GM21360 (cell line): ENCODE data around the gene TLL2.

ENCODE experiments used
- ATAC-seq: cut with Tn5 transposase; IDR thresholded peaks from one replicate; pipeline ENCODE4 v1.9.1; 2021; ENCODE audit warnings: mild to moderate bottlenecking, moderate library complexity; ENCODE audit not compliant: unreplicated experiment

Gene TLL2

DNA sequence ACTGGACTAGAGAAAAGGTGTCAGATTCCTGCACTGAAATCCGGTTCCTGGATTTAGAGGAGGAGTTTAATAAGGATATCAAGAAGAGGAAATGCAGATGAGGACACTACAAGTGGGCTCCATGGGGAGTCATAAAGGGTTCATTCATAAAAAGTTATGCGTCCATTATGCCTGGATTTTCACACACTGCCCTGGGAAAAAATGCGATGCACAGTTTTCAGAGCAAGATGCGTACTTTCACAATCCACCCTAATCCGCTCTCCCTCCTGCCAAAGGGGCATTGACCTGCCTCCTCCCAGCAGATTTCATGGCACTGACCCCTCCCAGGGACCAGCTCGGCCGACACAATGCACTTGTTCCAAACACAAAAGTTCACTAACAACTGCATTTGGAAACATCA lies 112.7 kb downstream of the TLL2 start:
- no peak for ATAC-seq

GRCh38 chr10:96400465-96400864 lies 113.3 kb downstream of the TLL2 start:
- ATAC-seq: no peak

GRCh38 chr10:96397902-96398301 lies 115.8 kb downstream of the TLL2 start:
- ATAC-seq: no peak

- no peak for ATAC-seq
These were observed 117.5 kb downstream of the TLL2 start for GRCh38 chr10:96395931-96396877.

DNA sequence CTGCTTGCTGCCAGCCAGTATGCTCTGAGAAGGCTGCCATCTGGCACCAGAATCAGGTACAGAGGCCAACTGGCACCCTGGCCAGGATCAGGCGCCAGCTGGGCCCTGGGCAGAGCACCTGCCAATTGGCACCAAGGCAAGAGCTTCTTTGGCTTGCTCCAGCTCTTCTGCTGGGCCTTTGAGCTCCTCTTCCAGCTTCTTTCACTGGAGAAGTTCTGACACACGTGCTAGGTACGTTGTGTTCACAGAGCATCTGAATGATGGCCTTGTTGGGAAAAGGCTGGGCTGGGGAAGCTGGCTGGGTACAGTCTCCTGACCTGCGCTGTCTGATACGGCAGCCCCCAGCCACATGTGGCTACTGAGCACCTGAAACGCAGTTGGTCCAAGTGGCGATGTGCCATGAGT lies 123.3 kb downstream of the TLL2 start:
- ATAC-seq: no peak

GRCh38 chr10:96389785-96390184 lies 123.9 kb downstream of the TLL2 start:
- no peak for ATAC-seq

DNA sequence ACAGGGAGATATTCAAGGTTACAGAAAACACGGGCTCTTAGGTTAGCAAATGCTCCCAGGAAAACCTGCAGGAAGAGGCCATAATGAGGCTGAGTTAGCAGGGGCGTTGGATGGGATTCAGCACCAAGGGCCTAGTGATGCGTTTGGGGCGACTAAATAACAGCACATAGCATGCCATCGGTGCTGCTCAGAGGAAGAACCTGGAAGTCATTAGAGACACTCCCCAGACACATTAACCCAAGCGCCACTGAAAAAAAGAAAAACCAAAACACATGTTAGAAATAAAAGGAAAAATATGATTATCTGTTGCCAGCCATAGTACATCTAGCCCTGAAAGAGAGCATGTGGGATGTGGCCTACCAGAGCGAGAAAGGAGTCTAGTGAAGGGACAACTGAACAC lies 126.1 kb downstream of the TLL2 start:
- ATAC-seq: no peak

GRCh38 chr10:96387161-96387560 lies 126.6 kb downstream of the TLL2 start:
- no peak for ATAC-seq

GRCh38 chr10:96384506-96384905 lies 129.2 kb downstream of the TLL2 start:
- no peak for ATAC-seq

DNA sequence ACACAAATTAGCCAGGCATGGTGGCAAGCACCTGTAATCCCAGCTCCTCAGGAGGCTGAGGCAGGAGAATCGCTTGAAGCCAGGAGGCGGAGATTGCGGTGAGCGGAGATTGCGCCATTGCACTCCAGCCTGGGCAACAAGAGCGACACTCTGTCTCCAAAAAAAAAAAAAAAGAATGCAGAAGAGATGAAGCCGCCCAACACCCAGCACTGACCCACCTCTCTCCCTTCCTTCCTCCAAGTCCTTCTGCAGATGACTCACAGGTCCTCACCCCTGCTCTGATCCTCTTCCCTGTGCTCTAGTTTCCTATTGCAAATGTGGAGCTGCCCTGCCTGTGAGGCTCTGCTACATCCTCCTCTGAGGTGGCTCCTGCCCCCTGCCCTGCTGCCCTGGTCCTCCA lies 132.9 kb downstream of the TLL2 start:
- ATAC-seq: no peak

DNA sequence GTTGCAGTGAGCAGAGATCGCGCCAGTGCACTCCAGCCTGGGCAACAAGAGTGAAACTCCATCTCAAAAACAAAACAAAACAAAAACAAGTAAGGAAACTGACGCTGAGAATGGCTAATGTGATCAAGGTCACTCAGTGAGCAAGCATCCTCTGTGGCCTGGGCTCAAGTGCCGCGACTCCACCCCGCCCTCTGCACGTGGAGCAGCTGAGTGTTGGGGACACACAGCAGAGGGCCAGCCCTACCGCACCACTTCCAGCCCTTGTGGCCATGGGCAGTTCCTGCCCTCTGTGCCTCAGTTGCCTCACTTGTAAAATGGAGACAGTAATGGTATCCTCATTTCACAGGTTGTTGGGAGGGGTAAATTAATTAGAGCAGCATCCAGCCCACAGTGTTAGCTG lies 134.0 kb downstream of the TLL2 start:
- no peak for ATAC-seq

GRCh38 chr10:96378741-96379140 lies 135.0 kb downstream of the TLL2 start:
- no peak for ATAC-seq

DNA sequence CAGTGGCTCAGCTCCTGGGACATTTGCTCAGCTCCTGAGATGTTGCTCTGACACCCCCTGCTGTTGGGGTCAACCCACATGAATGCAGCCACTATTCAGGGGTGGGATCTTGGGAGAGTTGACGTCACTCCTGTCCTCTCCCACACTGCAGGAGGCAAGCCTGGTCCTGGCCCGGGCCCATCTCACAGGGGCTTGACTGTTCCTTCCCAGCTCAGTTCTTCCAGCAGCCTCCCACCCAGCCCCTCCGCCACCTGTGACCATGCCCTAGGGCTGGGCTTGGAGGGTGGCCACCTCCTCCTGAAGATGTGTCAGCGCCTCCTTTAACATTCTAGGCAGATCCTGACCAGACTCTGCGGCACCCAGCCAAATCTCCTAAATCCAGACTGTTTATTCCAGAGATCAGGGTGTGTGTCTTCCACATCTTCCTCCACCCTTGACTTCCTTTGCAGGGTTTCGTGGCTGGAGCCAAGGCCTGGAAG lies 135.9 kb downstream of the TLL2 start:
- ATAC-seq: no peak

DNA sequence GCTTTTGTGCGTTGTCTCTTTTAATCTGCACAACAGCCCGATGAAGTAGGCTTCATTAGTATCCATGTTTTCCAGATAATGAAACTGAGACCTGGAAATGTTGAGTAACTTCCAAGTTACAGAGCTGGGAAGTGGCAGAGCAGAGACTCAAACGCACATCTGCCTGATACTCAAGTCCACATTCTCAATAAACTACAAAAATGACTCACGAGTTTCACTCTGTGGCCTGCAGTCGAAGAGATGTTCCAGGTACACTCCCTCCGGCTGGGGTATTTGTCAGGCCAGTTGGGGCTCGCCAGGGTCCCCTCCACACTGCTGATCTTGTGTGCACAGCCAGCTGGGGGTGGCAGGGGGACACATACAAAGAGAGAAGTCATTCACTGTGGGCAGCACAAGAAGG lies 137.2 kb downstream of the TLL2 start:
- ATAC-seq: no peak

GRCh38 chr10:96374985-96375830 lies 138.5 kb downstream of the TLL2 start:
- peak; percentile 58 for ATAC-seq

DNA sequence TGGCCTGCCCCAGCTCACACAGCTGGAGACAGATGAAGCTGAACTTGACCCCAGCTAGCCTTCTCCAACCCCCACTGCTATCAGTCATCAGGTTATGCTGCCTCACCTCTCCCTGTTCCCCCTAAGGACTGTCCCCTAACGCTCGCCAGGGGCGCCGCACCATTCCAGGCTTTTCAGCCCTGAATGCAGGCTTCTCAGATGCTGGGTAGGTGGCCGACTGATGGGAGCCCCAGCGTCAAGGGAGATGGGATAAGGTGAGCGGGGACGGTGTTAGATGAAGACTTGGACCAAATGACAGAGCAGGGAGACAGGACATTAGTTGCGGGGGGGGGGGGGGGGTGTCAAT lies 139.1 kb downstream of the TLL2 start:
- ATAC-seq: no peak

DNA sequence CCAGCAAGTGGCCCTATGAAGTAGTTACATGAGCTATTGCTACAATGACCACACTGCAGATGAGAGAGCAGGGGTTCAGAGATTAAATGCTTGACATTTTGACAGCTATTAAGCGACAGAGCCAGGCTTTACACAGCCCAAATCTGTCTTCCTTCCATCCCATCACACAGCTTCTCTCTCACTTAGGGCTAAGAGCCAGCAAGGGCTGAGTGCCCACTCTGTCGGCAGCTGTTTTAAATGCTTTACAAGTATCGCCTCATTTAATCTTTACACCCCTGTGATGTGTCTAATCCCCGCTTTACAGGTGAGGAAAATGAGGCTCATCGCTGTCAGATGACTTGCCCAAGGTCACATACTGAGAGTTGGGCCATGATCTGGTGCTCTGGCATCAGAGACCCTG lies 139.7 kb downstream of the TLL2 start:
- ATAC-seq: no peak

DNA sequence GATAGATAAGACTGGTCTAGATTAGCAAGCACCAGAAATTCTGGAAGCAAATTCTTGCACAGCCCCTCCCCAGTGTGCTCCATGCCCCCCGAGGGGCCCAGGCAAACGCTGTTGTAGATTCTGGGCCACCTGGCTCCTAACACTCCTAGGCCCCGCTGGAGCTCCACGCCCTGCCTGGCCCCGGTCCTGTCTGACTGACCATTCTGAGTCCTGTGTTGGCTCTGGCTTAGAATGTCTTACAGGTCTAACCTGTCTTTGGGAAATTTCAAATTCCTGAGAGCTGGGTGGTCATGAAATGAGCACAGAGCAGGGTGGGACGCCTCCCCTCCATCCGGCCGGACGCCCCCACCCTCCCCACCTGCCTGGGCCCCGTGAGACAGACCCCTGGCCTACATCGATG lies 142.4 kb downstream of the TLL2 start:
- ATAC-seq: no peak

DNA sequence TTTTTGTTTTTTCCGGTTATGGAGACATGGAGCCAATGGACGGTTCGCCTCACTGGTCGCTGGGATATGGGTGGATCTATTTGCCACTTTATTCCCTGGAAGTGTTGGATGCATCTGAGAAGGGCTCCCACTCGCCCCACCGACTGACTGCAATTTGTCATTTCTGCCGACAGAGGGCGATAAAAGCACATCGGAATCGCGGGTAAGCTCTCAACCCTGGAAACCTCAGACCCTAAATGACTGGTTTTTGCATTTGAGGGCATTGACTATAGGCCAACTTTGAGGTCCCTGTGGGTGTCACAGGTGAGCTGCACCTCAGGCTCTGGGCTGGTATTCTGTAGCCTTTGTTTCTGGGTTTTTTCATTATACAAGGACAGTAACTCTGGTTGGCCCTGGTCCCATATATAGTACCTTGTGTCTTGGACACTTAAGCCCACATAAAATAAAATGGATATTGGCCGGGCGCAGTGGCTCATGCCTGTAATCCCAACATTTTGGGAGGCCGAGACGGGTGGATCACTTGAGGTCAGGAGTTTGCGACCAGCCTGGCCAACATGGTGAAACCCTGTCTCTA lies 143.1 kb downstream of the TLL2 start:
- ATAC-seq: no peak

- ATAC-seq: no peak
These were observed 143.7 kb downstream of the TLL2 start for GRCh38 chr10:96369890-96370583.

- ATAC-seq: no peak
These were observed 144.8 kb downstream of the TLL2 start for GRCh38 chr10:96368971-96369370.
